DOHH2 (cell line): ENCODE data around the gene P2RX7.

ENCODE experiments used
- H3F3A ChIP-seq: fragments of 200-600 bp; sonication (generic), shearing (Covaris generic); 2 replicates; pipeline ENCODE4 v1.6.0; 2016; ENCODE audit warnings: antibody characterized with exemption, mild to moderate bottlenecking; ENCODE audit not compliant: control insufficient read depth, insufficient read depth
- H3K27ac ChIP-seq: fragments of 200-600 bp; sonication (generic); 2 replicates; pipeline ENCODE4 v1.5.1; 2014; ENCODE audit warnings: low read depth, mild to moderate bottlenecking, low read length, moderate library complexity
- H3K27me3 ChIP-seq: fragments of 200-600 bp; sonication (generic); 2 replicates; pipeline ENCODE4 v1.6.1; 2014; ENCODE audit warnings: mild to moderate bottlenecking, low read length, mixed read lengths; ENCODE audit not compliant: control insufficient read depth
- H3K36me3 ChIP-seq: fragments of 200-600 bp; sonication (generic); 2 replicates; pipeline ENCODE4 v1.6.1; 2014; ENCODE audit warnings: mild to moderate bottlenecking, low read length, moderate library complexity, mixed read lengths; ENCODE audit not compliant: control insufficient read depth
- H3K4me1 ChIP-seq: fragments of 200-600 bp; sonication (generic); 2 replicates; pipeline ENCODE4 v1.6.1; 2014; ENCODE audit warnings: mild to moderate bottlenecking, low read length, mixed read lengths; ENCODE audit not compliant: control insufficient read depth
- H3K4me2 ChIP-seq: fragments of 200-600 bp; sonication (generic); 2 replicates; pipeline ENCODE4 v1.6.0; 2014; ENCODE audit warnings: mild to moderate bottlenecking, low read length, moderate library complexity
- H3K4me3 ChIP-seq: fragments of 200-600 bp; sonication (generic); 2 replicates; pipeline ENCODE4 v1.5.1; 2014; ENCODE audit warnings: mild to moderate bottlenecking, low read length, mixed read lengths
- H3K79me2 ChIP-seq: fragments of 200-600 bp; sonication (generic); 2 replicates; pipeline ENCODE4 v1.6.1; 2014; ENCODE audit warnings: mild to moderate bottlenecking, low read length, mixed read lengths; ENCODE audit not compliant: control insufficient read depth
- H3K9me2 ChIP-seq: fragments of 200-600 bp; sonication (generic); replicated peaks from 2 replicates; pipeline ENCODE4 v1.6.1; 2014; ENCODE audit warnings: mild to moderate bottlenecking, low read length, mixed read lengths; ENCODE audit not compliant: control insufficient read depth
- H3K9me3 ChIP-seq: fragments of 200-600 bp; sonication (generic); 2 replicates; pipeline ENCODE4 v1.6.1; 2014; ENCODE audit warnings: antibody characterized with exemption, low read length, mixed read lengths; ENCODE audit not compliant: control insufficient read depth, insufficient read depth
- H4K20me1 ChIP-seq: fragments of 200-600 bp; sonication (generic); 2 replicates; pipeline ENCODE4 v1.6.0; 2014; ENCODE audit warnings: low read depth, mild to moderate bottlenecking, antibody characterized with exemption, low read length, moderate library complexity; ENCODE audit not compliant: control insufficient read depth, insufficient read depth
- CTCF ChIP-seq: fragments of 200-600 bp; sonication (generic); IDR thresholded peaks from one replicate; pipeline ENCODE4 v1.5.1; 2014; ENCODE audit warnings: antibody characterized with exemption, mild to moderate bottlenecking, low read depth, low read length; ENCODE audit not compliant: poor library complexity, severe bottlenecking
- EZH2phosphoT487 ChIP-seq: fragments of 200-600 bp; sonication (generic); IDR thresholded peaks from 2 replicates; pipeline ENCODE4 v1.6.1; 2017; ENCODE audit warnings: borderline replicate concordance, mild to moderate bottlenecking, antibody characterized with exemption, low read length, moderate library complexity, mixed read lengths

The P2RX7 gene

GRCh38 chr12:121090586-121091514, 41.8 kb upstream of the P2RX7 start:
- no peaks in the 10 kb centered on the region for H3K79me2 ChIP-seq
- H3K9me3 ChIP-seq, result no peaks in the 10 kb centered on the region
- H3K27ac ChIP-seq, result no peak overlapping the region
- no peaks in the 10 kb centered on the region for H4K20me1 ChIP-seq
- peaks cover 6% of the 10 kb centered on the region for H3K4me1 ChIP-seq
- H3K27me3 ChIP-seq, result peaks cover 10% of the 10 kb centered on the region
- H3K36me3 ChIP-seq, result no peaks in the 10 kb centered on the region
- no peak for TF ChIP-seq EZH2phosphoT487
- TF ChIP-seq CTCF, result no peak
- no peak overlapping the region for H3K4me3 ChIP-seq
- H3K9me2 ChIP-seq, result no peaks in the 10 kb centered on the region
- H3F3A ChIP-seq, result no peaks in the 10 kb centered on the region
- H3K4me2 ChIP-seq, result no peak overlapping the region

GRCh38 chr12:121092034-121092433, 40.6 kb upstream of the P2RX7 start:
- Histone ChIP-seq H3K27me3 (peaks cover 10% of the 10 kb centered on the region), H3K4me2 (no peak overlapping the region), H3K27ac (no peak overlapping the region), H3K79me2 (no peaks in the 10 kb centered on the region), H3K9me3 (no peaks in the 10 kb centered on the region), H3K4me1 (peaks cover 10% of the 10 kb centered on the region), H3F3A (no peaks in the 10 kb centered on the region), H3K9me2 (no peaks in the 10 kb centered on the region), H3K36me3 (no peaks in the 10 kb centered on the region), H4K20me1 (no peaks in the 10 kb centered on the region), H3K4me3 (no peak overlapping the region)
- TF ChIP-seq CTCF, result no peak
- TF ChIP-seq EZH2phosphoT487, result no peak

- Histone ChIP-seq H3K9me3 (no peaks in the 10 kb centered on the region; the same call in 1 of the 2 replicates), H3K9me2 (no peaks in the 10 kb centered on the region), H3K4me3 (no peak overlapping the region), H3K79me2 (no peaks in the 10 kb centered on the region), H3F3A (no peaks in the 10 kb centered on the region), H4K20me1 (no peaks in the 10 kb centered on the region), H3K4me2 (no peak overlapping the region), H3K36me3 (no peaks in the 10 kb centered on the region), H3K27ac (no peak overlapping the region), H3K4me1 (peaks cover 10% of the 10 kb centered on the region), H3K27me3 (peaks cover 10% of the 10 kb centered on the region)
- no peak for TF ChIP-seq CTCF
- TF ChIP-seq EZH2phosphoT487, result no peak
These were observed 39.2 kb upstream of the P2RX7 start for GRCh38 chr12:121093487-121093891.
